Esophagus squamous epithelium (tissue), 5 donors: ENCODE results near the gene BPIFB4. TPM values are rescaled to one million over a fixed set of nuclear protein-coding genes. Genes with fewer than 3 reads are reported as not detected.

Source experiments
- DNase-seq: peaks from one replicate; lab custom pipeline; 2025; lab: John Stamatoyannopoulos, UW
- H3K27ac ChIP-seq, 4 donors: fragments of 200-600 bp; sonication (generic); one replicate each; pipeline ENCODE4 v1.5.1; 2016 to 2019; ENCODE audit warnings: mild to moderate bottlenecking in 1 of 4
- H3K27me3 ChIP-seq, 4 donors: fragments of 200-600 bp; sonication (generic); 1 replicate in 3 of 4; 2 replicates in 1 of 4; pipeline versions ENCODE4 v1.5.1 to v1.6.0; 2017 to 2021; ENCODE audit warnings: antibody characterized with exemption in 1 of 4
- H3K36me3 ChIP-seq, 3 donors: fragments of 200-600 bp; sonication (generic); one replicate each; pipeline ENCODE4 v1.5.1; 2016 to 2019
- H3K4me1 ChIP-seq, 3 donors: fragments of 200-600 bp; sonication (generic); one replicate each; pipeline ENCODE4 v1.5.1; 2017 to 2019
- H3K4me3 ChIP-seq, 4 donors: fragments of 200-600 bp; sonication (generic); 1 replicate in 3 of 4; 2 replicates in 1 of 4; pipeline ENCODE4 v1.5.1; 2016 to 2019; ENCODE audit warnings: mild to moderate bottlenecking in 2 of 4, moderate library complexity in 1 of 4
- H3K9me3 ChIP-seq, 3 donors: fragments of 200-600 bp; sonication (generic); one replicate each; pipeline ENCODE4 v1.5.1; 2016 to 2019
- CTCF ChIP-seq, 6 experiments: fragments of 450-650 bp in 4 of 6; fragments of 200-600 bp in 2 of 6; sonication (generic) in 2 of 6; IDR thresholded peaks; one replicate each; pipeline ENCODE4 v1.5.1; 2016 to 2019; ENCODE audit warnings: antibody characterized with exemption in 6 of 6, mild to moderate bottlenecking in 4 of 6, moderate library complexity in 4 of 6
- POLR2A ChIP-seq, 4 donors: fragments of 450-650 bp; IDR thresholded peaks; one replicate each; pipeline ENCODE4 v1.6.1; 2017; ENCODE audit warnings: antibody characterized with exemption in 4 of 4, mild to moderate bottlenecking in 4 of 4, moderate library complexity in 3 of 4
- WGBS, 2 donors: methylation state at CpG; one replicate each; pipeline ENCODE4 v1.1.5; 2018; 5-methylcytosine and 5-hydroxymethylcytosine counted together
- intact Hi-C: fragments of 100-400 bp; cut with DNase I; formaldehyde crosslinking; loops from one replicate; pipeline ENCODE4 v1.15.0; 2022
- total RNA-seq, 4 donors: library from RNA; depleted of rRNA; stranded (reverse); fragments of >200 nt; gene quantifications; one replicate each; pipeline ENCODE4 v1.1.0, GENCODE V29; 2016
- donor health status: DM: yes; HTN: yes; CAD: no.

The BPIFB4 gene
- total RNA-seq, 4 donors from 2014 or later = not detected

GRCh38 chr20:33064572-33065287 is 14.7 kb upstream of the BPIFB4 start:
- Histone ChIP-seq H3K4me3 (no peak overlapping the region), H3K36me3 (no peaks in the 10 kb centered on the region), H3K27me3 (peaks cover 0 to 18% (median 0%) of the 10 kb centered on the region in 4 donors), H3K27ac (no peak overlapping the region), H3K9me3 (no peaks in the 10 kb centered on the region), H3K4me1 (no peaks in the 10 kb centered on the region)
- TF ChIP-seq POLR2A (IDR thresholded peaks at IDR 0.05) (no peak), CTCF (IDR thresholded peaks at IDR 0.05) (no peak)
- 85 to 100% methylated on average over 2 to 3 of the region's 11 CpGs for WGBS, 2 donors
- DNase-seq = no peak
- intact Hi-C loops = no loop called here

DNA sequence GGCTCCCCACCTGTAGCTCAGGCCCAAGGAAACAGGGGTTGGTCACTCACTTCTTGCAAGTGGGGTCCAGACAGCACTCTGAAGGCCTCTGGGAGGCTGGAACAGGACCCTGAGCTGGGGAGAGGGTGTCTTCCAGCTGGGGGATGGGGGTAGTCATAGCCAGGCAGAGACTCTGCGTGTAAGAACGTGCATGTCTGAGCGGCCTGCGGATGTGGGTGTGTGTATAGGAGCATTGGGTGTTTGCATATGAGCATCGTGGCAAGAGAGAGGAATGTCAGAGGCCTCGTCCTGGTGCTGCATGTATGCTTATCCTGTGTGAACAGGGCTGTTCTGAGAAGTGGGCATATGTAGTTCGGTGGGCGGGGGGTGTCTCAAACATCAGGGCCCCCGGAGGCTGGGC is 13.7 kb upstream of the BPIFB4 start:
- Histone ChIP-seq H3K27ac (no peak overlapping the region), H3K9me3 (no peaks in the 10 kb centered on the region), H3K4me3 (no peak overlapping the region), H3K27me3 (peaks cover 0 to 22% (median 0%) of the 10 kb centered on the region in 4 donors), H3K4me1 (no peaks in the 10 kb centered on the region), H3K36me3 (no peaks in the 10 kb centered on the region)
- DNase-seq = no peak
- intact Hi-C loops = no loop called here
- WGBS, 2 donors = 43 to 53% methylated on average over 9 of the region's 9 CpGs
- no peak for TF ChIP-seq CTCF (IDR thresholded peaks at IDR 0.05)
- TF ChIP-seq POLR2A (IDR thresholded peaks at IDR 0.05) = no peak

- no peaks in the 10 kb centered on the region for H3K36me3 ChIP-seq
- WGBS, 2 donors = 69% methylated on average over 3 of the region's 3 CpGs
- no peak for TF ChIP-seq POLR2A (IDR thresholded peaks at IDR 0.05)
- no peak for TF ChIP-seq CTCF (IDR thresholded peaks at IDR 0.05)
- intact Hi-C loops = no loop called here
- H3K27me3 ChIP-seq = peaks cover 0 to 35% (median 0%) of the 10 kb centered on the region in 4 donors
- H3K4me3 ChIP-seq = no peak overlapping the region
- no peak overlapping the region for H3K27ac ChIP-seq
- H3K9me3 ChIP-seq = no peaks in the 10 kb centered on the region
- DNase-seq = no peak
- H3K4me1 ChIP-seq = no peaks in the 10 kb centered on the region
Measured at GRCh38 chr20:33067806-33068205, 11.6 kb upstream of the BPIFB4 start.

- DNase-seq = no peak
- 80 to 90% methylated on average over 6 to 7 of the region's 12 CpGs for WGBS, 2 donors
- H3K27ac ChIP-seq = no peak overlapping the region
- no peaks in the 10 kb centered on the region for H3K36me3 ChIP-seq
- H3K9me3 ChIP-seq = no peaks in the 10 kb centered on the region
- intact Hi-C loops = no loop called here
- TF ChIP-seq POLR2A (IDR thresholded peaks at IDR 0.05) (no peak), CTCF (IDR thresholded peaks at IDR 0.05) (no peak)
- no peaks in the 10 kb centered on the region for H3K4me1 ChIP-seq
- H3K4me3 ChIP-seq = no peak overlapping the region
- peaks cover 0 to 34% (median 0%) of the 10 kb centered on the region in 4 donors for H3K27me3 ChIP-seq
Measured at GRCh38 chr20:33068251-33068939, 11.0 kb upstream of the BPIFB4 start.

GRCh38 chr20:33069673-33070072 is 9.8 kb upstream of the BPIFB4 start:
- no peak for DNase-seq

More at GRCh38 chr20:33069673-33070072, 9.8 kb upstream of the BPIFB4 start:
- H3K27me3 ChIP-seq = peaks cover 0 to 39% (median 0%) of the 10 kb centered on the region in 4 donors
- TF ChIP-seq POLR2A (IDR thresholded peaks at IDR 0.05) (no peak), CTCF (IDR thresholded peaks at IDR 0.05) (no peak)
- H3K27ac ChIP-seq = no peak overlapping the region
- 82 to 90% methylated on average over 6 to 7 of the region's 9 CpGs for WGBS, 2 donors
- H3K4me1 ChIP-seq = no peaks in the 10 kb centered on the region
- H3K9me3 ChIP-seq = no peaks in the 10 kb centered on the region
- no peaks in the 10 kb centered on the region for H3K36me3 ChIP-seq
- no peak overlapping the region for H3K4me3 ChIP-seq
- intact Hi-C loops = no loop called here
